CD4-positive, alpha-beta memory T cell (primary cell): Measurements from ENCODE around the gene SMAP1. TPM values are rescaled to one million over a fixed set of nuclear protein-coding genes. Genes with fewer than 3 reads are reported as not detected.
A peak's percentile ranks its signal among the peaks of the same experiment; 100 is the strongest.

ENCODE experiments used
- CTCF ChIA-PET: fragments of 350-600 bp; sonication (Branson Sonifier 250); formaldehyde crosslinking; loops from one replicate; lab custom pipeline; 2021; ENCODE audit warnings: inconsistent platforms; ENCODE audit not compliant: partially characterized antibody; lab: Charles Lee
- POLR2A ChIA-PET: fragments of 350-600 bp; sonication (Branson Sonifier 250); formaldehyde crosslinking; loops from one replicate; lab custom pipeline; 2021; ENCODE audit not compliant: partially characterized antibody; lab: Charles Lee
- DNase-seq, 5 donors: peaks; one replicate each; pipeline versions ENCODE4 v3.0.0 to v3.0.0-alpha.2; 2020 to 2022; ENCODE audit warnings: mixed read lengths in 1 of 5
- H3K27ac ChIP-seq: one replicate; pipeline ENCODE4 v1.7.0; 2013; ENCODE audit warnings: low read depth, low read length
- H3K27me3 ChIP-seq: 2 replicates; pipeline ENCODE4 v1.7.0; 2013; ENCODE audit warnings: mild to moderate bottlenecking, low read length, moderate library complexity; ENCODE audit not compliant: insufficient read depth
- H3K36me3 ChIP-seq: 2 replicates; pipeline ENCODE4 v1.7.0; 2013; ENCODE audit warnings: mild to moderate bottlenecking, low read length, moderate library complexity; ENCODE audit not compliant: insufficient read depth
- H3K4me1 ChIP-seq: 2 replicates; pipeline ENCODE4 v1.7.0; 2013; ENCODE audit warnings: mild to moderate bottlenecking, low read length, moderate library complexity; ENCODE audit not compliant: insufficient read depth
- H3K4me3 ChIP-seq, 2 donors: one replicate each; pipeline ENCODE4 v1.7.0; 2013; ENCODE audit warnings: low read length in 2 of 2, mild to moderate bottlenecking in 1 of 2
- H3K9me3 ChIP-seq, 2 donors: one replicate each; pipeline ENCODE4 v1.7.0; 2013; ENCODE audit warnings: low read length in 2 of 2, control low read depth in 1 of 2; ENCODE audit not compliant: control insufficient read depth in 1 of 2
- H3K27ac Mint-ChIP-seq, 7 donors: one replicate each; pipeline ENCODE4 v1.8.0; 2020 to 2021; ENCODE audit warnings: mixed read lengths in 7 of 7, mild to moderate bottlenecking in 6 of 7, inconsistent platforms in 3 of 7, moderate library complexity in 3 of 7
- H3K27me3 Mint-ChIP-seq, 2 donors: one replicate each; pipeline ENCODE4 v1.8.0; 2020 to 2021; ENCODE audit warnings: mixed read lengths in 2 of 2
- H3K36me3 Mint-ChIP-seq, 2 donors: one replicate each; pipeline ENCODE4 v1.8.0; 2020 to 2021; ENCODE audit warnings: mixed read lengths in 2 of 2, inconsistent platforms in 1 of 2, mild to moderate bottlenecking in 1 of 2
- H3K4me1 Mint-ChIP-seq, 4 donors: one replicate each; pipeline ENCODE4 v1.8.0; 2020 to 2021; ENCODE audit warnings: mixed read lengths in 4 of 4, mild to moderate bottlenecking in 1 of 4
- H3K4me3 Mint-ChIP-seq, 8 donors: one replicate each; pipeline ENCODE4 v1.8.0; 2020 to 2021; ENCODE audit warnings: mixed read lengths in 8 of 8, mild to moderate bottlenecking in 7 of 8, moderate library complexity in 6 of 8, inconsistent platforms in 3 of 8
- H3K9me3 Mint-ChIP-seq, 8 donors: one replicate each; pipeline ENCODE4 v1.8.0; 2020 to 2021; ENCODE audit warnings: mixed read lengths in 8 of 8, mild to moderate bottlenecking in 5 of 8, inconsistent platforms in 3 of 8, moderate library complexity in 1 of 8
- intact Hi-C: fragments of 100-400 bp; cut with micrococcal nuclease; formaldehyde crosslinking; loops from one replicate; pipeline ENCODE4 v1.15.1; 2023
- polyA plus RNA-seq, 2 donors: library from polyadenylated mRNA; unstranded; fragments of 300-500 nt; fragmentation: Illumina TruSeq; gene quantifications; one replicate each; pipeline ENCODE4 v1.2.3, GENCODE V29; 2021
- total RNA-seq, 2 experiments: library from RNA; stranded (reverse); gene quantifications; one replicate each; pipeline ENCODE4 v1.2.3, GENCODE V29; 2021

The SMAP1 gene
- total and polyA plus RNA-seq, 4 experiments from 2014 or later, result 25.5 to 38.4 (median 28.3) TPM

DNA sequence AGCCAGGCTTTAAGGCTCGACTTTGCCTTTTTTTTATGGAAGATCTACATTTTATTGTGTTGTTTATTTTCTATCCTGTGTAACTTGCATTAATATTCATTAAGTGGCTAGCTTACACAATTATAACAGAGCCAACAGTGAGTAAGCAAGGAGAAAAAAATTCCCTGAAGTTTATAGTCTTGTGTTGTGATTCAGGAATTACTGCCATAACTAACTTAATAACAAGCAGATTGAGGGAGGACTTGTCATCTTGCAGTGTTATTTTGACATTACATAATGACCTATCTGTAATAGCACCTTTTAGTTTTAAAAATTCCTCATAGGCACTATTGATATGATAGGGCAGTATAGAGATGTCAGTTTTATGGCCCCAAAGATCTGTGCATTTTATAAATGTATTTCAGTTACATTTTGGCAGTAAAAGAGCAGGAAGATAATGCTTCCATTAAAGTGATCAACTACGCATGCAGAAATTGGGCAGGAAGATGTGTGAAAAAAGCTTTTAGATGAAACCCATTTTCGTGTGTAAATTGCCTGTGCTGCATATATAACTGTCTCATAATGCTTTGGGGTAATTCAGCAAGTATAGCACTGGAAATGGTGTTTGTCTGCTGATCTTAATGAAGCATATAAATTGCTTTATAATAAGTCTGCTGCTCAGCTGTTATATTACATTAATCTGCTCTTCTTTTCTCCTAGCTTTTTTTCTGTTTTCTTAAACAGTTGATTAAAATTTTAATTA is 123.0 kb downstream of the SMAP1 start:
- no peaks in the 10 kb centered on the region for H3K4me1 ChIP-seq
- Mint-ChIP-seq H3K27me3 (no peaks in the 10 kb centered on the region), H3K4me1 (peaks cover 6 to 14% (median 10%) of the 10 kb centered on the region in 4 donors), H3K27ac (no peak overlapping the region), H3K36me3 (peaks cover 23 to 32% of the 10 kb centered on the region in 2 donors), H3K4me3 (no peak overlapping the region), H3K9me3 (peaks cover 2 to 14% (median 6%) of the 10 kb centered on the region in 8 donors)
- no peaks in the 10 kb centered on the region for H3K9me3 ChIP-seq
- intact Hi-C loops, result no loop called here
- ChIA-PET POLR2A (no interaction called here), CTCF (no interaction called here)
- DNase-seq, result no peak
- H3K4me3 ChIP-seq, result no peak overlapping the region
- H3K36me3 ChIP-seq, result no peaks in the 10 kb centered on the region
- H3K27me3 ChIP-seq, result no peaks in the 10 kb centered on the region
- no peak overlapping the region for H3K27ac ChIP-seq

DNA sequence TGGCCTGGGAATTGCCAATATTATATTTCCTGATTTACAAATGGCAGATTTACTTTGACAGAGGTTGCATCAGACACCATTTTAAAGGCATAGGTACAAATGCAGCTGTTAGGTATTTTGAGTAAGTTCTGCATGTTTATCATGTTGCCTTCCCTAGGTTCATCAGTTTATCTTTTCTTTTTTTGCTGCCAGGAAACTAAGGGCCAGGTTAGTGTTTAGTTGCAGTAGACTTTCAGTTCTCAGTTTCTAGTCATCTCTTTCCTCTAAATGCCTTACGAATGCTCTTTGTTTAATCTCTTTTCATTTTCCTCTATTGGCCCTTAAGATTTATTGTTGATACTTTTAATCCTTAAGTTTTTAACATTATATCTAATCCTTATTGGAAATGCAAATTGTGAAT is 129.9 kb downstream of the SMAP1 start:
- intact Hi-C loops, result no loop called here
- no peak for DNase-seq
- peak overlapping the region in 2 of 7 donors; percentile 8 to 45 for H3K27ac Mint-ChIP-seq
- ChIA-PET POLR2A (no interaction called here), CTCF (no interaction called here)
- no peaks in the 10 kb centered on the region for H3K27me3 ChIP-seq
- H3K36me3 Mint-ChIP-seq, result peaks cover 44 to 55% of the 10 kb centered on the region in 2 donors
- no peak overlapping the region for H3K4me3 Mint-ChIP-seq
- no peak overlapping the region for H3K27ac ChIP-seq
- peaks cover 2 to 8% (median 6%) of the 10 kb centered on the region in 8 donors for H3K9me3 Mint-ChIP-seq
- no peaks in the 10 kb centered on the region for H3K4me1 ChIP-seq
- H3K9me3 ChIP-seq, result no peaks in the 10 kb centered on the region
- H3K4me1 Mint-ChIP-seq, result peaks cover 25 to 62% (median 38%) of the 10 kb centered on the region in 4 donors
- H3K4me3 ChIP-seq, result no peak overlapping the region
- no peaks in the 10 kb centered on the region for H3K36me3 ChIP-seq
- no peaks in the 10 kb centered on the region for H3K27me3 Mint-ChIP-seq

DNA sequence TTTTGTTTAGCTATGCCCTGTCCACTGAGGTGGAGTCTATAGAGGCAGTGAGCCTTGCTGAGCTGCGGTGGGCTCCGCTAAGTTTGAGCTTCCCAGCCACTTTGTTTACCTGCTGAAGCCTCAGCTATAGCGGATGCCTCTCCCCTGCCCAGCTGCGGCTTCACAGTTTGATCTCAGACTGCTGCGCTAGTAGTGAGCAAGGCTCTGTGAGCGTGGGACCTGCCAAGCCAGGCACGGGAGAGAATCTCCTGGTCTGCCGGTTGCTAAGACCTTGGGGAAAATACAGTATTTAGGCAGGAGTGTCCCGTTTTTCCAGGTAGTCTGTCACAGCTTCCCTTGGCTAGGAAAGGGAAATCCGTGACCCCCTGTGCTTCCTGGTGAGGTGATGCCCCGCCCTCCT is 138.4 kb downstream of the SMAP1 start:
- peaks cover 7 to 41% (median 24%) of the 10 kb centered on the region in 4 donors for H3K4me1 Mint-ChIP-seq
- H3K9me3 ChIP-seq, result no peaks in the 10 kb centered on the region
- ChIA-PET CTCF (no interaction called here), POLR2A (no interaction called here)
- H3K9me3 Mint-ChIP-seq, result peaks cover 0 to 5% (median 2%) of the 10 kb centered on the region in 8 donors
- no peaks in the 10 kb centered on the region for H3K27me3 ChIP-seq
- H3K27me3 Mint-ChIP-seq, result no peaks in the 10 kb centered on the region
- H3K4me3 Mint-ChIP-seq, result no peak overlapping the region
- H3K4me1 ChIP-seq, result no peaks in the 10 kb centered on the region
- no peaks in the 10 kb centered on the region for H3K36me3 ChIP-seq
- DNase-seq, result no peak
- H3K27ac Mint-ChIP-seq, result no peak overlapping the region
- no peak overlapping the region for H3K27ac ChIP-seq
- H3K36me3 Mint-ChIP-seq, result peaks cover 59 to 67% of the 10 kb centered on the region in 2 donors
- intact Hi-C loops, result no loop called here
- H3K4me3 ChIP-seq, result no peak overlapping the region

DNA sequence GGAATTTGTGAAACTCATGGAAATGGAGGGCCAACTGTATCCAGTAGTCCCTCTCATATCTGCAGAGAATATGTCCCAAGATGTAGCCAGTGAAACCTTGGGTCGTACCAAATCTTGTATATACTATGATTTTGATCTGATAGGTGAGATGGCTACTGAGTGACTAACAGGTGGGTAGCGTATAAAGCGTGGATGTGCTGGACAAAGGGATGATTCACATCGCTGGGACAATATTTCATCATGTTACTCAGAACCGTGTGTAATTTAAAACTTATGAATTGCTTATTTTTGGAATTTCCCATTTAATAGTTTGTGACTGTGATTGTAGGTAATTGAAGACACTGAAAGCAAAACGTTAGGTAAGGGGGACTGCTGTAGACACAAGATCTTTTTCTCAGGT is 144.1 kb downstream of the SMAP1 start:
- H3K27me3 Mint-ChIP-seq, result no peaks in the 10 kb centered on the region
- H3K36me3 Mint-ChIP-seq, result peaks cover 29 to 37% of the 10 kb centered on the region in 2 donors
- Histone ChIP-seq H3K27ac (no peak overlapping the region), H3K4me3 (no peak overlapping the region), H3K36me3 (no peaks in the 10 kb centered on the region), H3K4me1 (no peaks in the 10 kb centered on the region), H3K27me3 (no peaks in the 10 kb centered on the region), H3K9me3 (no peaks in the 10 kb centered on the region)
- H3K9me3 Mint-ChIP-seq, result no peaks in the 10 kb centered on the region
- no peak overlapping the region for H3K27ac Mint-ChIP-seq
- ChIA-PET CTCF (no interaction called here), POLR2A (no interaction called here)
- H3K4me3 Mint-ChIP-seq, result no peak overlapping the region
- DNase-seq, result no peak
- H3K4me1 Mint-ChIP-seq, result peaks cover 0 to 10% (median 5%) of the 10 kb centered on the region in 4 donors
- intact Hi-C loops, result no loop called here

DNA sequence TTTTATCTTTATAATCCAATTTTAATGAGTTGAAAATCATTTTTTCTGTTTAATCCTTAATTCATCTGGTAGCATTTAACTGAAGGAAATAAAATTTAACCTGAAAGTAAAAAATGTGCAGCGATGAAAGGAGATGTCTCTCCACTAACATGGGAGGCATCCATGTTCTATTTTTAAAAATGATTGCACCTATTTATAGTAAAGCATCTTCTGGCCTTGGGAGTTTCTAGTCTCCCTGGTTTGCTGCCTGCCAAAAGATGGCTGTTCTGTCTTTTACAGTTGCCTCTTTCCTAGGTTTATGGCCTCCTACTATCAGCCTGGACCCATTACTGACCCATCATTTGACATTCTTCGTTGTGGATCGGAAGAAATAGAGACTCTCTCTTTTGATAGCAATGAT is 146.2 kb downstream of the SMAP1 start:
- Histone ChIP-seq H3K4me1 (no peaks in the 10 kb centered on the region), H3K4me3 (no peak overlapping the region), H3K36me3 (no peaks in the 10 kb centered on the region), H3K27me3 (no peaks in the 10 kb centered on the region), H3K9me3 (no peaks in the 10 kb centered on the region), H3K27ac (no peak overlapping the region)
- peak overlapping the region in 1 of 7 donors; percentile 28 for H3K27ac Mint-ChIP-seq
- POLR2A ChIA-PET, result no interaction called here
- intact Hi-C loops, result no loop called here
- peaks cover 0 to 10% (median 5%) of the 10 kb centered on the region in 4 donors for H3K4me1 Mint-ChIP-seq
- DNase-seq, result no peak
- CTCF ChIA-PET, result no interaction called here
- no peaks in the 10 kb centered on the region for H3K9me3 Mint-ChIP-seq
- no peak overlapping the region for H3K4me3 Mint-ChIP-seq
- peaks cover 24 to 29% of the 10 kb centered on the region in 2 donors for H3K36me3 Mint-ChIP-seq
- no peaks in the 10 kb centered on the region for H3K27me3 Mint-ChIP-seq

DNA sequence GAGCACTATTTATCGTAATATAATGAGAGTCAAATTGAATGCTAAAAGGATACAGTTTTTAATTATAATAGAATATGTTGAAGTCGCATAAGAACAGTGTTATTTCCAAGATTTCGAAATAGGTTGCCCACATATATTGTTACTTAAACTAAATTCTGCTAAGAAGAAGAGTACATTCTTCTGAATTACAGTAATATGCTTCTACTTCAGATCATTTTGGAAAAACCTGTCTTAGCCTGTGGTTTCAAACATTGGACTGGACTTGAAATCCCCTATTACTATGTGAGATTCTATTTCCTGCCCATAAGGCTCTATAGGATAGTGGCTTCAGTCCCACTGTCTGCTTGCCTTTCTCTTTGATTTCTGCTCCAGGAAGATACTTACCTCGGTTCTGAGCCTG is 152.0 kb downstream of the SMAP1 start:
- H3K9me3 Mint-ChIP-seq, result peaks cover 0 to 14% (median 8%) of the 10 kb centered on the region in 8 donors
- CTCF ChIA-PET, result no interaction called here

DNA sequence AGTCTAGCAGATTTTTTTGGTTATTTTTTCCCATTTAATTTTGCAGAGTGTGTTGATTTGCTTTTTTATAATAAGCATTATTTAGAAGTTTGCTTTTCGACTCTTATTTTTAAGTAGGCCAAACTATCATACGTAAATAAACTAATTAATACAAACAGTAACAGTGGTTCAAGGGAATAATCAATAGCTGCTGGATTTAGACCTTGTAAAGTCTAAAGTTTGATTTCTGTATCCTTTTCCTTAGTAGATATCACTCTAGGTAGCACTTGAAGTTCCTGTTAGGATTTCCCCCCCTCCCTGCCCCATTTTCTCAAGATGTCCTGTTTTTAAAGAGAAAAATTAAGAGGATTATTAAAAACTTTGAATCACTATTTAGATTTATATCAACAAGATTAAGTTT is 153.1 kb downstream of the SMAP1 start:
- no peak overlapping the region for H3K27ac Mint-ChIP-seq
- Histone ChIP-seq H3K9me3 (no peaks in the 10 kb centered on the region), H3K4me1 (no peaks in the 10 kb centered on the region), H3K27me3 (no peaks in the 10 kb centered on the region), H3K36me3 (no peaks in the 10 kb centered on the region), H3K4me3 (no peak overlapping the region), H3K27ac (no peak overlapping the region)
- H3K4me1 Mint-ChIP-seq, result peaks cover 0 to 10% (median 3%) of the 10 kb centered on the region in 4 donors
- intact Hi-C loops, result no loop called here
- ChIA-PET POLR2A (interaction anchor here (0.5 kb wide), 1 partner anchor 256 kb away, joined by 4 read pairs; no protein-coding TSS in a partner anchor), CTCF (interaction anchor here (1.2 kb wide), 1 partner anchor 66 kb away, joined by 3 read pairs; no protein-coding TSS in a partner anchor)
- H3K9me3 Mint-ChIP-seq, result peaks cover 0 to 14% (median 8%) of the 10 kb centered on the region in 8 donors
- H3K27me3 Mint-ChIP-seq, result no peaks in the 10 kb centered on the region
- DNase-seq, result no peak
- no peak overlapping the region for H3K4me3 Mint-ChIP-seq
- H3K36me3 Mint-ChIP-seq, result peaks cover 26 to 32% of the 10 kb centered on the region in 2 donors

More for the DNA sequence above, 152.0 kb downstream of the SMAP1 start:
- no peak overlapping the region for H3K27ac ChIP-seq
- Mint-ChIP-seq H3K27me3 (no peaks in the 10 kb centered on the region), H3K36me3 (peaks cover 25 to 30% of the 10 kb centered on the region in 2 donors), H3K4me3 (no peak overlapping the region), H3K27ac (no peak overlapping the region), H3K4me1 (peaks cover 2 to 6% (median 4%) of the 10 kb centered on the region in 4 donors)
- POLR2A ChIA-PET, result no interaction called here
- H3K9me3 ChIP-seq, result no peaks in the 10 kb centered on the region
- no peaks in the 10 kb centered on the region for H3K4me1 ChIP-seq
- H3K27me3 ChIP-seq, result no peaks in the 10 kb centered on the region
- intact Hi-C loops, result no loop called here
- no peaks in the 10 kb centered on the region for H3K36me3 ChIP-seq
- H3K4me3 ChIP-seq, result no peak overlapping the region
- no peak for DNase-seq
